Ascending aorta (tissue), 2 donors: ENCODE data around the gene COL18A1. TPM values are rescaled to one million over a fixed set of nuclear protein-coding genes. Genes with fewer than 3 reads are reported as not detected.
A peak's percentile ranks its signal among the peaks of the same experiment; 100 is the strongest.

ENCODE experiments used
- DNase-seq, 2 donors: peaks; one replicate each; pipeline ENCODE4 v3.0.0-alpha.2; 2019; ENCODE audit warnings: low spot score in 2 of 2
- H3K27ac ChIP-seq, 2 donors: fragments of 200-600 bp; sonication (generic); one replicate each; pipeline ENCODE4 v1.5.1; 2016 to 2017; ENCODE audit warnings: mild to moderate bottlenecking in 1 of 2
- H3K27me3 ChIP-seq: fragments of 200-600 bp; sonication (generic); one replicate; pipeline ENCODE4 v1.5.1; 2017
- H3K36me3 ChIP-seq, 2 donors: fragments of 200-600 bp; sonication (generic); one replicate each; pipeline ENCODE4 v1.5.1; 2016
- H3K4me1 ChIP-seq, 2 donors: fragments of 200-600 bp; sonication (generic); one replicate each; pipeline ENCODE4 v1.5.1; 2016 to 2017; ENCODE audit warnings: mild to moderate bottlenecking in 1 of 2
- H3K4me3 ChIP-seq, 2 donors: fragments of 200-600 bp; sonication (generic); one replicate each; pipeline ENCODE4 v1.5.1; 2016 to 2017; ENCODE audit warnings: mild to moderate bottlenecking in 1 of 2
- H3K9me3 ChIP-seq, 2 donors: fragments of 200-600 bp; sonication (generic); one replicate each; pipeline ENCODE4 v1.5.1; 2016
- intact Hi-C: fragments of 100-400 bp; cut with DNase I; formaldehyde crosslinking; loops from one replicate; pipeline ENCODE4 v1.15.1; 2023
- total RNA-seq: library from RNA; depleted of rRNA; stranded (reverse); fragments of >200 nt; gene quantifications from one replicate; pipeline ENCODE4 v1.1.0, GENCODE V29; 2016
- TF ChIP-seq, protein P1 (sequence below), 3 experiments: fragments of 200-600 bp in 2 of 3; fragments of 450-650 bp in 1 of 3; sonication (generic) in 2 of 3; IDR thresholded peaks; one replicate each; pipeline ENCODE4 v1.5.1; 2016 to 2019; ENCODE audit warnings: antibody characterized with exemption in 3 of 3, mild to moderate bottlenecking in 1 of 3, moderate library complexity in 1 of 3

Gene COL18A1
- total RNA-seq, 1 donor from 2014 or later = 699 TPM

DNA sequence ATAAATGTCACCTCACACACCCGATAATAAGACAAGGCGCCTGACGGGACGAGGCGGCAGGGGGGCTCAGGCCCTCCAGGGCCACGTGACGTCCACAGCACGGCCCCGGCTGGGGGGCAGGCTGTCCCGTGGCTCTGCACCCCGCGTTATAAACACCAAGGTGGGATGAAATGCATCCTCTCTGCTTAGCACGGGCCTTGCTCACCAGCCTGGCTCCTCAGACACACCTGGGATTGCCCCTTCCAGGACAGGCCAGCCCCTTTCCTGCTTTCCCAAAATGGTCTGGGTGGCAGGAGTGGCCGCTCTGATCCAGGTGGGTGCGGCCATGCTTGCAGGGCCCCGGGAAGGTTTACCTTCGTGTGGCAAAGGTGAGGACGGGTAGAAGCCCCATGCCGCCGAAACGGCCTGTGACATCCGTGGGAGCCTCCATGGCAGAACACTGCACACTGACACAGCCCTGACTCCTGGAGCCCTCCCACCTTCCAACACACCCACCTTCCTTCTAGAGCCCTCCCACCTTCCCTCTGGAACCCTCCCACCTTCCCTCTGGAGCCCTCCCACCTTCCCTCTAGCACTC lies 101.4 kb downstream of the COL18A1 start:
- intact Hi-C loops = no loop called here
- DNase-seq = peak in 1 of 2 donors; percentile 55
- Histone ChIP-seq H3K4me1 (no peaks in the 10 kb centered on the region), H3K27me3 (no peaks in the 10 kb centered on the region), H3K27ac (no peak overlapping the region), H3K4me3 (no peak overlapping the region), H3K36me3 (peaks cover 28 to 59% of the 10 kb centered on the region in 2 donors), H3K9me3 (no peaks in the 10 kb centered on the region)
- TF ChIP-seq, protein P1, sequence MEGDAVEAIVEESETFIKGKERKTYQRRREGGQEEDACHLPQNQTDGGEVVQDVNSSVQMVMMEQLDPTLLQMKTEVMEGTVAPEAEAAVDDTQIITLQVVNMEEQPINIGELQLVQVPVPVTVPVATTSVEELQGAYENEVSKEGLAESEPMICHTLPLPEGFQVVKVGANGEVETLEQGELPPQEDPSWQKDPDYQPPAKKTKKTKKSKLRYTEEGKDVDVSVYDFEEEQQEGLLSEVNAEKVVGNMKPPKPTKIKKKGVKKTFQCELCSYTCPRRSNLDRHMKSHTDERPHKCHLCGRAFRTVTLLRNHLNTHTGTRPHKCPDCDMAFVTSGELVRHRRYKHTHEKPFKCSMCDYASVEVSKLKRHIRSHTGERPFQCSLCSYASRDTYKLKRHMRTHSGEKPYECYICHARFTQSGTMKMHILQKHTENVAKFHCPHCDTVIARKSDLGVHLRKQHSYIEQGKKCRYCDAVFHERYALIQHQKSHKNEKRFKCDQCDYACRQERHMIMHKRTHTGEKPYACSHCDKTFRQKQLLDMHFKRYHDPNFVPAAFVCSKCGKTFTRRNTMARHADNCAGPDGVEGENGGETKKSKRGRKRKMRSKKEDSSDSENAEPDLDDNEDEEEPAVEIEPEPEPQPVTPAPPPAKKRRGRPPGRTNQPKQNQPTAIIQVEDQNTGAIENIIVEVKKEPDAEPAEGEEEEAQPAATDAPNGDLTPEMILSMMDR (IDR thresholded peaks at IDR 0.05) = no peak

DNA sequence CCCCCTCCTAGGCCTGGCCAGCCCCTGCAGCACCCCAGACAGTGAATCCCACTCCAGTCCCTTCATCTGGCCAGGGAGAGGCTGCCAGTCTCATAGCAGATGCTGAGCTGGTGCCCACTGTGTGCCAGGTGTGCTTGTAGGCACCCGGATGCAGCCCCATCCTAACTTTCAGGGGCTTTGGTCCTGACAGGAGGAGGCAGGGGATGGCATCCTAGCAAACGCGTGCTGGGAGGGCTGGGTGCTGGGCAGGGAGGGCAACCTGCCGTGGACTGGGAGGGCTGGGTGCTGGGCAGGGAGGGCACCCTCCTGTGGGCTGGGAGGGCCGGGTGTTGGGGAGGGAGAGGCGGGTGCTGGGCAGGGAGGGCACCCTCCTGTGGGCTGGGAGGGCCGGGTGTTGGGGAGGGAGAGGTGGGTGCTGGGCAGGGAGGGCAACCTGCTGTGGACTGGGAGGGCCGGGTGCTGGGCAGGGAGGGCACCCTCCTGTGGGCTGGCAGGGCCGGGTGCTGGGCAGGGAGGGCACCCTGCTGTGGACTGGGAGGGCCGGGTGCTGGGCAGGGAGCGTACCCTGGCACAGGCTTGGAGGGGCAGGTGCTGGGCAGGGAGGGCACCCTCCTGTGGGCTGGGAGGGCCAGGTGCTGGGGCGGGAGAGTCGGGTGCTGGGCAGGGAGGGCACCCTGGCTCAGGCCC lies 102.0 kb downstream of the COL18A1 start:
- TF ChIP-seq, protein P1 (IDR thresholded peaks at IDR 0.05) = no peak
- DNase-seq = peak in 1 of 2 donors; percentile 33
- Histone ChIP-seq H3K36me3 (peaks cover 33 to 64% of the 10 kb centered on the region in 2 donors), H3K4me1 (no peaks in the 10 kb centered on the region), H3K9me3 (no peaks in the 10 kb centered on the region), H3K4me3 (no peak overlapping the region), H3K27ac (no peak overlapping the region), H3K27me3 (no peaks in the 10 kb centered on the region)
- intact Hi-C loops = no loop called here

DNA sequence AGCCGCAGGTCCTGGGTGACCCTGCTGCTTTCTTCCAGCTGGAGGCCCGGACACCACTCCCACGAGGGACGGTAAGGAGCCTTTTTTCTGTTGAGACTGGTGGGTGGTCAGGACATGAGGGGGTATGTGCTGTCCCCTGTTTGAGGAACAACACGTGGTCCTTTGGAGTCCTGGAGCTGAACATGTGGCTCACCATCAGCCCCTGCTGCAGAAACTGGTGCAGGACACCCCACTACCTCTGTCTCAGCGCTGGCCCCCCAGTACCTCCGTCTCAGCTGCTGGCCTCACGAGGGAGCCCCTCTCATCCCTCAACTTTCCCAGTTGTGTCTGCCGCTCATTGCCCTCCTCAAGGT lies 102.5 kb downstream of the COL18A1 start:
- peak in 1 of 2 donors; percentile 52 for DNase-seq
- intact Hi-C loops = no loop called here
- H3K27ac ChIP-seq = no peak overlapping the region
- peaks cover 36 to 66% of the 10 kb centered on the region in 2 donors for H3K36me3 ChIP-seq
- no peaks in the 10 kb centered on the region for H3K9me3 ChIP-seq
- no peak overlapping the region for H3K4me3 ChIP-seq
- no peaks in the 10 kb centered on the region for H3K4me1 ChIP-seq
- TF ChIP-seq, protein P1 (IDR thresholded peaks at IDR 0.05) = no peak
- no peaks in the 10 kb centered on the region for H3K27me3 ChIP-seq

DNA sequence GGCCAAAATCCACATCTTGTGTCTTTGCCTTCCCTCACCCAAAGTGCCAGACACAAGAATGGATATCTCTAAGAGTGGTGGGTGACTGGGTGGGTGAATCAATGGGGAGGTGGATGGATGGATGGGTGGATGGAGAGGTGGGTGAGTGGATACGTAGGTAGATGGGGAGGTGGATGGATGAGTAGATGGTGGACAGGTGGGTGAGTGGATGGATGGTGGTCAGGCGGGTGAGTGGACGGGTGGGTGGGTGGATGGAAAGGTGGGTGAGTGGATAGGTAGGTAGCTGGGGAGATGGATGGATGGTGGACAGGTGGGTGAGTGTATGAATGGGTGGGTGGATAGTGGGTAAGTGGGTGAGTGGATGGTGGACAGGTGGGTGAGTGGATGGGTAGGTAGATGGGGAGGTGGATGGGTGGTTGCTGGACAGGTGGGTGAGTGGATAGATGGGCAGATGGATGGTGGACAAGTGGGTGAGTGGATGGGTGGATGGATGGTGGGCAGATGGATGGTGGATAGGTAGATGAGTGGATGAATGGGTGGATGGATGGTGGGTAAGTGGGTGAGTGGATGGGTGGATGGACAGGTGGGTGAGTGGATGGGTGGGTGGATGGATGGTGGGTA lies 103.0 kb downstream of the COL18A1 start:
- Histone ChIP-seq H3K27ac (no peak overlapping the region), H3K4me1 (no peaks in the 10 kb centered on the region), H3K36me3 (peaks cover 38 to 71% of the 10 kb centered on the region in 2 donors), H3K9me3 (no peaks in the 10 kb centered on the region), H3K4me3 (no peak overlapping the region), H3K27me3 (no peaks in the 10 kb centered on the region)
- intact Hi-C loops = no loop called here
- TF ChIP-seq, protein P1 (IDR thresholded peaks at IDR 0.05) = no peak
- DNase-seq = peak in 1 of 2 donors; percentile 46

DNA sequence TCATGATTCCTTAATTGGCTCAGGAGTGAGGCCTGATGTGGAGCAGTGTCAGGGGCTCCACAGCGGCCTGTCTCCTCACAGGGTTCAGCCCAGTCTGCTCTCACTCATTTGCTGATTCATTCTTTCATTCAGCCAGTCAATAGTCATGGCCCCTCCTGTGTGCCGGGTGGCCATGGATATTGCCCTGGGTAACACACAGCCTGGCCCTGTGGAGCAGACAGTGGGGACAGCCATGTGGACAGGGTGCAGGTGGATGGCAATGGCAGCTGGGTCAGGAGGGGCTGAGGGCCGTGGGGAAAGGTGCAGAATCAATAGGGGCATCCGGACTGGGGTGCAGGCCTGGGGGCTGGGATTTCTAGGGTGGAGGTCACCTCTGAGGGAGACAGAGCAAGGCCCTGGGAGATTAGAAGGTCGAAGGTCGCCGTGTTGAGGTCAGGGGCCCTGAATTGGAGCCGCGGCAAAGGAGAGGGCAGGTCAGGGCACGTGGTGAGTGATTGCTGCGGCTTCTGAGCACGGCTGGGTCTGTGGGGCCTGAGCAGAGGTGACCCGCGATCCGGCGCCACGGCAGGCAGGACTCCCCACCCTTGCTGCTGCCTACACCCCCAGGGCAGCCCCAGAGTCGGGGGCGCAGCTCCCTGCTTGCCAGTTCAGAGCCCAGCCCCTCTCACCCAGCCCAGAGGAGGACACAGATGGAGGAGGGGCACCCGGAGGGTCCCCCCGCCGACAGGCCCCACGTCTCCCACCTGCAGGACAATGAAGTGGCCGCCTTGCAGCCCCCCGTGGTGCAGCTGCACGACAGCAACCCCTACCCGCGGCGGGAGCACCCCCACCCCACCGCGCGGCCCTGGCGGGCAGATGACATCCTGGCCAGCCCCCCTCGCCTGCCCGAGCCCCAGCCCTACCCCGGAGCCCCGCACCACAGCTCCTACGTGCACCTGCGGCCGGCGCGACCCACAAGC lies 103.9 kb downstream of the COL18A1 start:
- Histone ChIP-seq H3K36me3 (peaks cover 39 to 71% of the 10 kb centered on the region in 2 donors), H3K4me3 (no peak overlapping the region), H3K27me3 (no peaks in the 10 kb centered on the region), H3K9me3 (no peaks in the 10 kb centered on the region), H3K4me1 (no peaks in the 10 kb centered on the region), H3K27ac (no peak overlapping the region)
- intact Hi-C loops = no loop called here
- TF ChIP-seq, protein P1 (IDR thresholded peaks at IDR 0.05) = no peak
- peak in 1 of 2 donors; percentile 60 for DNase-seq
